ENCODE results near the gene PDZD2.

DNA sequence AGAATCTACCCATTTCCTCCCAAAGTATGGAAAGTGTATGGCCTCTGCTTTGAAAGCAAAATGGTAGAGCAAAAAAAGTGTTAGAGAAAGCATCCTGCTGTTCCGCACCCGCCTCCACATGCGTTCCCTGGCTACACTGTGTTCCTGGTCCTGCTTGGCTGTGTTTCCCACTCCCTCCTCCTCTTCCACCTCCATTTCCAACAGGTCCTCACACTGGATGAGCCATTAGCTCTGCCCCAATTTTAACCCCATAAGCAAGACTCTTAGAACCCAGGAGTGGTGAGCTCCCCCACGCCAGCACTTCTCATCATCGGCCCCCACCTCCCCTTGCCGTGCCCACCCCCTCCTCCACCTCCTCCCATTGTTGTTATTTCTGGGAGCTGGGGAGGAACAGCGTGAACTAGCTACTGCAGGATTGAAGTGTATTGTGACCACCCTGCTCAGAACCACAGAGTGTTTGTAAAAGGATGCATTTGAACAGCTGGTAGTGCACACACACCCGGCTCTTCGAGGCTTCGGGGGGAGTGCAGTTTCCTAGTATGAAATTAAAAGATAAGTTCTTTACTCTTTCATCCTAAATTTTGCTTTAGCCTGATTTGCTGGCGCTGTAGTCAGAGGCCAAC lies 120.0 kb downstream of the PDZD2 start:
- TF ChIP-seq EZH2phosphoT487 (IDR thresholded peaks at IDR 0.05; ENCODE audit: low read length) (no peak), EZH2 (optimal IDR thresholded peaks at IDR 0.05; ENCODE audit: low read depth, low read length) (no peak)
- TF ChIP-seq, protein P1, sequence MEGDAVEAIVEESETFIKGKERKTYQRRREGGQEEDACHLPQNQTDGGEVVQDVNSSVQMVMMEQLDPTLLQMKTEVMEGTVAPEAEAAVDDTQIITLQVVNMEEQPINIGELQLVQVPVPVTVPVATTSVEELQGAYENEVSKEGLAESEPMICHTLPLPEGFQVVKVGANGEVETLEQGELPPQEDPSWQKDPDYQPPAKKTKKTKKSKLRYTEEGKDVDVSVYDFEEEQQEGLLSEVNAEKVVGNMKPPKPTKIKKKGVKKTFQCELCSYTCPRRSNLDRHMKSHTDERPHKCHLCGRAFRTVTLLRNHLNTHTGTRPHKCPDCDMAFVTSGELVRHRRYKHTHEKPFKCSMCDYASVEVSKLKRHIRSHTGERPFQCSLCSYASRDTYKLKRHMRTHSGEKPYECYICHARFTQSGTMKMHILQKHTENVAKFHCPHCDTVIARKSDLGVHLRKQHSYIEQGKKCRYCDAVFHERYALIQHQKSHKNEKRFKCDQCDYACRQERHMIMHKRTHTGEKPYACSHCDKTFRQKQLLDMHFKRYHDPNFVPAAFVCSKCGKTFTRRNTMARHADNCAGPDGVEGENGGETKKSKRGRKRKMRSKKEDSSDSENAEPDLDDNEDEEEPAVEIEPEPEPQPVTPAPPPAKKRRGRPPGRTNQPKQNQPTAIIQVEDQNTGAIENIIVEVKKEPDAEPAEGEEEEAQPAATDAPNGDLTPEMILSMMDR (IDR thresholded peaks at IDR 0.05; ENCODE audit: low read length), result no peak

Data from MM.1S (cell line).